DMS 273 (cell line): ENCODE results near the gene CCL8.

Experiments
- DNase-seq: peaks from one replicate; lab custom pipeline; 2025; ENCODE audit not compliant: unreplicated experiment; lab: John Stamatoyannopoulos, UW

The CCL8 gene

GRCh38 chr17:34319039-34319483 lies at the start of gene CCL8:
Gene CCL8, plus strand, starts transcription at chr17:34319435. Its CDS starts 67 bp downstream, at chr17:34319502.
- DNase-seq, result no peak

GRCh38 chr17:34269969-34270368 lies 49.3 kb upstream of the CCL8 start, which contains the start of gene CCL7:
Gene CCL7, plus strand, starts transcription at chr17:34270221. Its CDS starts 70 bp downstream, at chr17:34270291.
- no peak for DNase-seq

GRCh38 chr17:34275881-34276280 lies 43.4 kb upstream of the CCL8 start:
- peak; percentile 13 for DNase-seq

GRCh38 chr17:34276826-34277225 lies 42.4 kb upstream of the CCL8 start:
- no peak for DNase-seq

GRCh38 chr17:34283571-34283970 lies 35.7 kb upstream of the CCL8 start:
- no peak for DNase-seq

- no peak for DNase-seq
These were observed 33.9 kb upstream of the CCL8 start, which contains the start of gene CCL11 for GRCh38 chr17:34285286-34285792. Gene CCL11, plus strand, starts transcription at chr17:34285742. Its CDS starts 67 bp downstream, at chr17:34285809.

GRCh38 chr17:34287875-34288274 lies 31.4 kb upstream of the CCL8 start:
- no peak for DNase-seq

GRCh38 chr17:34290586-34290985 lies 28.6 kb upstream of the CCL8 start:
- no peak for DNase-seq

- DNase-seq, result no peak
These were observed 27.4 kb upstream of the CCL8 start for GRCh38 chr17:34291721-34292348.

- no peak for DNase-seq
These were observed 20.2 kb upstream of the CCL8 start for GRCh38 chr17:34299027-34299426.

- no peak for DNase-seq
These were observed 19.2 kb upstream of the CCL8 start for GRCh38 chr17:34299956-34300577.

- no peak for DNase-seq
These were observed 18.4 kb upstream of the CCL8 start for GRCh38 chr17:34300652-34301370.

GRCh38 chr17:34301986-34302385 lies 17.2 kb upstream of the CCL8 start:
- DNase-seq, result no peak

GRCh38 chr17:34302636-34303035 lies 16.6 kb upstream of the CCL8 start:
- no peak for DNase-seq

GRCh38 chr17:34303606-34304005 lies 15.6 kb upstream of the CCL8 start:
- no peak for DNase-seq

GRCh38 chr17:34305061-34305460 lies 14.2 kb upstream of the CCL8 start:
- no peak for DNase-seq

- no peak for DNase-seq
These were observed 13.6 kb upstream of the CCL8 start for GRCh38 chr17:34305606-34306005.

GRCh38 chr17:34306466-34306865 lies 12.8 kb upstream of the CCL8 start:
- DNase-seq, result peak; percentile 25

GRCh38 chr17:34307110-34307509 lies 12.1 kb upstream of the CCL8 start:
- no peak for DNase-seq

- DNase-seq, result no peak
These were observed 10.9 kb upstream of the CCL8 start for GRCh38 chr17:34308371-34308770.

GRCh38 chr17:34311291-34311690 lies 7.9 kb upstream of the CCL8 start:
- DNase-seq, result no peak

- no peak for DNase-seq
These were observed 7.2 kb upstream of the CCL8 start for GRCh38 chr17:34312080-34312479.
